ENCODE data around the gene COQ4.
"Not testable (repeated sequence)": the region's sequence is repeated elsewhere in the genome, so short reads cannot be mapped to it uniquely, and the experiment has no call there.

COQ4 gene

GRCh38 chr9:128304136-128304970 lies 18.3 kb upstream of the COQ4 start:
- no peak for DNase-seq

GRCh38 chr9:128304971-128305288 lies 17.7 kb upstream of the COQ4 start:
- DNase-seq = no peak

- no peak for DNase-seq
Measured at GRCh38 chr9:128309551-128309950, 13.1 kb upstream of the COQ4 start.

- DNase-seq = no peak
Measured at GRCh38 chr9:128310461-128310860, 12.2 kb upstream of the COQ4 start.

GRCh38 chr9:128314697-128315096 lies 7.9 kb upstream of the COQ4 start:
- DNase-seq = no peak

- no peak for DNase-seq
Measured at GRCh38 chr9:128316421-128316820, 6.2 kb upstream of the COQ4 start.

GRCh38 chr9:128317629-128318028 lies 5.0 kb upstream of the COQ4 start:
- DNase-seq = no peak

DNA sequence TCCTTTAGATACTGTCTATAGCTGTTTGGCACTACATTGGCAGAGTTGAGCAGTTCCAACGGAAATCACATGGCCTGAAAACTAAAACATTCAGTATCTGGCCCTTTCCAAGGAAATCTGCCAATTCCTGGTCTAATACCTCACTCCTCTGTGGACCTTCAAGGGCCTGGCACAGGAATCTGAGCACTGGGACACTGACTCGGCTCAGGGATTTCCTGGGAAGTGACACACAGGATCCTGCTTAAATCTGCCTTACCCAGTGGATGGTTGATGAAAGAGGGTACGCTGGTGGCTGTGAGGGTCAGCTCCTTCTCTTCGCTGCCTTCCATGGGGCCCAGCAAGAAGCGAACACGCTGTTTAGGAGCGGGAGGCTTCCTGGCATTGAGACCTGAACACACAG lies 1.3 kb upstream of the COQ4 start:
- DNase-seq = no peak

DNA sequence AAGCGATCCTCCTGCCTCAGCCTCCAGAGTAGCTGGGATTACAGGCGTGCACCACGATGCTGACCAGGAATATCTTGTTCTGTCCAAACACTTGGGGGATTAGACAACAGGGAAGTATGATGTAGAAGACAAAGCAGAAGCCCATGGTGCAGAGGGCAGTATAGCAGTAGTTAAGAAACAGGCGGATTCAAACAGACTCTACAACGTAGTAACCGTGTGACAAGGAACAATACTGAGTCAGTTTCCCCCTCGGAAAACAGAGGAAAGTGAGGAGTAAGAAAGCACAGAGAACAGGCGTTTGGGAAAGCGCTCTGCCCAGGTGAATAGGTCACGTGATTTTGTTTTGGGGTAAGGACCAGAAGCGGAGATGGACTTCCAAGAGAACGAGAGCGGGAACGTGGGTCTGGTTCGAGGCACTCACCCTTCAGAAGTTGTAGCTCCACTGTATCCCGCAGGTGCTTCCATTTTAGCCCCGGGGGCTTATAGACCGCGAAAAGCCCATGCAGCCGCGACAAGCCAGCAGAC lies 698 bp upstream of the COQ4 start:
- DNase-seq = no peak

- no peak for DNase-seq
Measured at GRCh38 chr9:128323212-128323730, 632 bp downstream of the COQ4 start.

- no peak for DNase-seq
Measured at GRCh38 chr9:128323791-128324190, 1.2 kb downstream of the COQ4 start.

- no peak for DNase-seq
Measured at GRCh38 chr9:128324401-128324800, 1.8 kb downstream of the COQ4 start.

- DNase-seq = no peak
Measured at GRCh38 chr9:128325629-128326028, 3.0 kb downstream of the COQ4 start.

DNA sequence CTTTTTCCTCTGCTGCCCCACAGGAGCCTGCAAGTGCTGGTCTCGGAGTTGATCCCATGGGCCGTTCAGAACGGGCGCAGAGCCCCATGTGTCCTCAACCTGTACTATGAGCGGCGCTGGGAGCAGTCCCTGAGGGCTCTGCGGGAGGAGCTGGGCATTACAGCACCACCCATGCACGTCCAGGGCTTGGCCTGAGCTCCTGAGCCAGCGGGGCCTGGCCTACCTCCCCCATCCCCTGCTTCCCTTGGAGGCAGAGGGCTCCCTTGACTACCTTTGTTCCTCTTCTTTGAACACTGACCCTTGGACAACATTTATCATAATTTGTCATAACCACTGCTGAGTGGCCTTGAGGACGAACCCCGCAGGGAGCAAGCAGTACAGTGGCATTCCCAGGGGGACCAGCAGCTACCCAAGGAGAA lies 10.8 kb downstream of the COQ4 start:
- DNase-seq = no peak

- DNase-seq = no peak
Measured at GRCh38 chr9:128335161-128335560, 12.5 kb downstream of the COQ4 start.

- DNase-seq = no peak
Measured at GRCh38 chr9:128335914-128336313, 13.3 kb downstream of the COQ4 start.

- no peak for DNase-seq
Measured at GRCh38 chr9:128337936-128338335, 15.3 kb downstream of the COQ4 start.

DNA sequence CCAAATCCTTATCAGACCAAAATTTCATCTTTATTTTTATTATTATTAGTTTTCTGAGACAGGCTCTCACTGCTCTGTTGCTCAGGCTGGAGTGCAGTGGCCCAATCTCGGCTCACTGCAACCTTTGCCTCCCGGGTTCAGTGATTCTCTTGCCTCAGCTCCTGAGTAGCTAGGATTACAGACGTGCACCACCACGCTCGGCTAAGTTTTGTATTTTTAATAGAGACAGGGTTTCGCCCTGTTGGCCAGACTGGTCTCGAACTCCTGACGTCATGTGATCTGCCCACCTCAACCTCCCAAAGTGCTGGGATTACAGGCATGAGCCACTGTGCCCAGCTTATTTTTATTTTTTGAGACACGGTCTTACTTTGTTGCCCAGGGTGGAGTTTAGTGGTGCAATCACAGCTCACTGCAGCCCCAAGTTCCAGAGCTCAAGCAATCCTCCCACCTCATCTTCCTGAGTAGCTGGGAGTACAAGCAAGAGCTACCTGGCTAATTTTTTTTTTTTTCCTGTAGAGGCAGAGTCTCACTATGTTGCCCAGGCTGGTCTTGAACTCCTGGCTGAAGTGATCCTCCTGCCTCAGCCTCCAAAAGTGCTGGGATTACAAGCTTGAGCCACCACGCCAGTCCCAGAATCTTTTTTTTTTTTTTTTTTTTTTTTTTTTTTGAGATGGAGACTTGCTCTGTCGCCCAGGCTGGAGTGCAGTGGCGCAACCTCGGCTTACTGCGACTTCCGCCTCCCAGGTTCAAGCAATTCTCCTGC lies 16.4 kb downstream of the COQ4 start:
- DNase-seq = not testable (repeated sequence)

GRCh38 chr9:128339761-128340690 lies 17.4 kb downstream of the COQ4 start, which contains the start of gene SLC27A4:
SLC27A4 (plus strand) TSS chr9:128340527; CDS start chr9:128343133, 2,606 bp downstream.
- DNase-seq = peak; percentile 10

DNA sequence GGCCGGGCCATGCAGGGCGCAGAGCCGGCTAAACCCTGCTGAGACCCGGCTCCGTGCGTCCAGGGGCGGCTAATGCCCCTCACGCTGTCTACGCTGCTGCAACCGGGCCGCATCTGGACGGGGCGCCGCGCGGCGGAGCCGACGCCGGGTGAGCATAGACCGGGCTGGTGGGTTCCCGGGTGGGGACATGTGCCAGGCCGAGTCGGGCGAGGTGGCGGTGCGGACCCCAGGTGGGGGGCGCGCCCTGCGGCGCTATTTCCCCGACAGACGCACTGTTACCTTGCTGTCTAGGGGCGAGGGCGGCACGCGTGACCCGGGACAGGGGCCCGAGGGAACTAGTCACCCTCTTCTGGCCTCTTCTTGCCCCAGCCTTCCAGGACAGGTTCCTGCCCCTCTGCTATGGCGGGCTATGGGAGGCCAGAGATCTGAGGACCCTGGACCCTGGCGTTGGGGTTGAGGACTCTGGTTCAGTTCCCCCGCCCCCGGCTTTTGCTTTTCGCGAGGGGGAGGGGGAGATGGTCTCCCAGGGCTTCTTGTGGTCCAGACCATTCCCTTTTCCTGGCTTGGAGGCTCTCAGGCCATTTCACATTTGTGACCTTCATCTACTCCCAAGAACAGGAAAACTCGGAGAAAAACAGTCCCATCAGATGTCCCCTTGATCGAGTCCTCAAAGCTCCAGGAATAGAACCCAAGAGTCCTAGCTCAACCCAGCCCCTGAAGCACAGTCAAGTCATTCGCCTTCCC lies 18.2 kb downstream of the COQ4 start:
- no peak for DNase-seq

GRCh38 chr9:128341435-128341849 lies 18.8 kb downstream of the COQ4 start:
- DNase-seq = no peak

Measured in NCI-H524 treated with DMSO at 0.1 percent for 48 hours (cell line).